HCT116 (cell line): Measurements from ENCODE around the gene CACNA1C. TPM values are rescaled to one million over a fixed set of nuclear protein-coding genes. Genes with fewer than 3 reads are reported as not detected.

Experiments
- ATAC-seq: fragments of 200-7000 bp; cut with Tn5 transposase; 2 replicates; pipeline ENCODE4 v1.9.1; 2020; ENCODE audit warnings: mild to moderate bottlenecking, moderate library complexity
- BruUV-seq: library from RNA; stranded (reverse); fragments of 400-500 nt; replicated peaks from 2 replicates; lab custom pipeline; 2021; lab: Mats Ljungman, UMichigan
- CTCF ChIA-PET: fragments of 300-600 bp; sonication (Branson Sonifier 250); formaldehyde crosslinking; loops from one replicate; lab custom pipeline; 2021; ENCODE audit warnings: antibody characterized with exemption; lab: Charles Lee
- POLR2A ChIA-PET: fragments of 300-600, 350-600 bp; sonication (Branson Sonifier 250); formaldehyde crosslinking; loops from one replicate; lab custom pipeline; 2021; ENCODE audit warnings: antibody characterized with exemption; lab: Charles Lee
- RAD21 ChIA-PET, 2 experiments: fragments of 300-600 bp; sonication (Branson Sonifier 250); formaldehyde crosslinking; loops; one replicate each; lab custom pipeline; 2023; ENCODE audit warnings: low total read pairs in 2 of 2; ENCODE audit not compliant: uncharacterized antibody in 2 of 2, unreplicated experiment in 2 of 2, low non-redundant PET in 1 of 2; lab: Charles Lee
- DNase-seq: peaks from one replicate; pipeline ENCODE4 v3.0.0-alpha.2; 2010; ENCODE audit warnings: low read depth, low spot score
- H2AFZ ChIP-seq: fragments of 200-600 bp; shearing (Covaris generic), sonication (generic); 2 replicates; pipeline ENCODE4 v1.6.1; 2017; ENCODE audit warnings: low read depth, mixed run types, mixed read lengths, antibody characterized with exemption, low read length; ENCODE audit not compliant: poor library complexity, severe bottlenecking
- H3K27ac ChIP-seq: 2 replicates; pipeline ENCODE4 v1.5.1; 2012; ENCODE audit warnings: low read depth, low read length
- H3K27me3 ChIP-seq: fragments of 200-600 bp; sonication (generic); 2 replicates; pipeline ENCODE4 v1.6.1; 2016; ENCODE audit warnings: mixed run types, low read length, mixed read lengths; ENCODE audit not compliant: insufficient read depth
- H3K36me3 ChIP-seq, 2 experiments: fragments of 200-500 bp in 1 of 2; fragments of 200-600 bp in 1 of 2; sonication (Bioruptor generic) in 1 of 2; sonication (generic) in 1 of 2; 2 replicates each; pipeline versions ENCODE4 v1.5.1 to v1.6.1; 2014 to 2016; ENCODE audit warnings: low read length in 2 of 2, inconsistent platforms in 1 of 2, mixed read lengths in 1 of 2, mixed run types in 1 of 2; ENCODE audit not compliant: insufficient read depth in 2 of 2, control insufficient read depth in 1 of 2
- H3K4me1 ChIP-seq, 2 experiments: fragments of 200-600 bp in 1 of 2; sonication (generic) in 1 of 2; 2 replicates each; pipeline versions ENCODE4 v1.5.1 to v1.6.1; 2012 to 2017; ENCODE audit warnings: low read length in 2 of 2, inconsistent platforms in 1 of 2, mild to moderate bottlenecking in 1 of 2, mixed read lengths in 1 of 2, mixed run types in 1 of 2, moderate library complexity in 1 of 2; ENCODE audit not compliant: insufficient read depth in 2 of 2, control insufficient read depth in 1 of 2
- H3K4me2 ChIP-seq: fragments of 200-600 bp; sonication (generic); 2 replicates; pipeline ENCODE4 v1.6.1; 2017; ENCODE audit warnings: mixed run types, low read length, mixed read lengths
- H3K4me3 ChIP-seq, 2 experiments: fragments of 200-600 bp in 1 of 2; sonication (generic) in 1 of 2; replicated peaks in 1 of 2; 2 replicates each; pipeline ENCODE4 v1.5.1; 2011 to 2016; ENCODE audit warnings: low read length in 2 of 2, control low read depth in 1 of 2, low read depth in 1 of 2, mild to moderate bottlenecking in 1 of 2, mixed read lengths in 1 of 2, mixed run types in 1 of 2
- H3K79me2 ChIP-seq: fragments of 200-600 bp; sonication (generic); 2 replicates; pipeline ENCODE4 v1.6.1; 2017; ENCODE audit warnings: mild to moderate bottlenecking, mixed run types, low read length, moderate library complexity, mixed read lengths; ENCODE audit not compliant: insufficient read depth
- H3K9ac ChIP-seq: fragments of 200-600 bp; sonication (generic); 2 replicates; pipeline ENCODE4 v1.6.1; 2016; ENCODE audit warnings: low read length, mixed read lengths
- H3K9me2 ChIP-seq: fragments of 200-600 bp; sonication (generic), shearing (Covaris generic); 2 replicates; pipeline ENCODE4 v1.6.1; 2017; ENCODE audit warnings: mixed run types, mild to moderate bottlenecking, moderate library complexity; ENCODE audit not compliant: insufficient read depth
- H3K9me3 ChIP-seq, 2 experiments: fragments of 200-500 bp in 1 of 2; fragments of 200-600 bp in 1 of 2; sonication (Bioruptor generic) in 1 of 2; sonication (generic) in 1 of 2; 2 replicates each; pipeline ENCODE4 v1.6.1; 2014 to 2017; ENCODE audit warnings: low read length in 2 of 2, mixed read lengths in 2 of 2, inconsistent platforms in 1 of 2, low read depth in 1 of 2, mild to moderate bottlenecking in 1 of 2, mixed run types in 1 of 2, moderate library complexity in 1 of 2; ENCODE audit not compliant: control insufficient read depth in 1 of 2, insufficient read depth in 1 of 2
- H4K20me1 ChIP-seq: fragments of 200-600 bp; sonication (generic), shearing (Covaris generic); 2 replicates; pipeline ENCODE4 v1.6.1; 2017; ENCODE audit warnings: mixed run types, mild to moderate bottlenecking, moderate library complexity; ENCODE audit not compliant: insufficient read depth
- EGR1 ChIP-seq: IDR thresholded peaks from 2 replicates; pipeline ENCODE4 v1.6.1; 2012; ENCODE audit warnings: low read depth
- ELF1 ChIP-seq: IDR thresholded peaks from 2 replicates; pipeline ENCODE4 v1.6.1; 2012; ENCODE audit warnings: low read depth, borderline replicate concordance
- EZH2 ChIP-seq: fragments of 200-600 bp; sonication (generic); IDR thresholded peaks from 2 replicates; pipeline ENCODE4 v1.6.1; 2017; ENCODE audit warnings: antibody characterized with exemption, mixed run types
- FOSL1 ChIP-seq: IDR thresholded peaks from 2 replicates; pipeline ENCODE4 v1.6.1; 2012; ENCODE audit warnings: low read depth
- POLR2A ChIP-seq: IDR thresholded peaks from 2 replicates; pipeline ENCODE4 v1.7.0; 2011; ENCODE audit warnings: borderline replicate concordance; ENCODE audit not compliant: insufficient read depth, insufficient read length; ENCODE audit errors: extremely low read depth
- POLR2AphosphoS5 ChIP-seq: IDR thresholded peaks from 2 replicates; pipeline ENCODE4 v1.6.1; 2011; ENCODE audit warnings: mild to moderate bottlenecking, low read depth, low read length, moderate library complexity
- RAD21 ChIP-seq: IDR thresholded peaks from 2 replicates; pipeline ENCODE4 v1.6.1; 2012; ENCODE audit warnings: low read depth, mild to moderate bottlenecking
- REST ChIP-seq: IDR thresholded peaks from 2 replicates; pipeline ENCODE4 v1.6.1; 2012; ENCODE audit warnings: low read depth
- TCF7L2 ChIP-seq: IDR thresholded peaks from 2 replicates; pipeline ENCODE4 v1.7.0; 2011; ENCODE audit warnings: borderline replicate concordance, inconsistent platforms; ENCODE audit not compliant: insufficient read depth, insufficient read length; ENCODE audit errors: extremely low read depth
- ZBTB33 ChIP-seq: IDR thresholded peaks from 2 replicates; pipeline ENCODE4 v1.6.1; 2011; ENCODE audit warnings: mild to moderate bottlenecking, low read length, moderate library complexity; ENCODE audit not compliant: insufficient replicate concordance; ENCODE audit errors: extremely low read depth
- intact Hi-C: fragments of 100-400 bp; cut with micrococcal nuclease; formaldehyde crosslinking; loops from 2 replicates; pipeline ENCODE4 v1.10.0; 2022
- total RNA-seq: library from RNA; stranded (reverse); gene quantifications from one replicate; pipeline ENCODE4 v1.2.1, GENCODE V29; 2021; ENCODE audit not compliant: unreplicated experiment
- TF ChIP-seq, protein P1 (sequence below), 3 experiments: fragments of 200-600 bp in 1 of 3; sonication (generic) in 1 of 3; IDR thresholded peaks in 2 of 3; conservative IDR thresholded peaks in 1 of 3; 2 replicates each; pipeline ENCODE4 v1.5.1; 2012 to 2017; ENCODE audit warnings: low read depth in 2 of 3, low read length in 2 of 3, antibody characterized with exemption in 1 of 3, borderline replicate concordance in 1 of 3, control low read depth in 1 of 3, mild to moderate bottlenecking in 1 of 3, mixed read lengths in 1 of 3, mixed run types in 1 of 3, moderate library complexity in 1 of 3; ENCODE audit not compliant: insufficient read depth in 1 of 3

Gene CACNA1C
- total RNA-seq, 1 experiment from 2014 or later: 0.05 TPM

GRCh38 chr12:2531371-2531770 lies 478.6 kb downstream of the CACNA1C start:
- POLR2A ChIA-PET: no interaction called here
- RAD21 ChIA-PET: no interaction called here
- no peaks in the 10 kb centered on the region for H3K79me2 ChIP-seq
- DNase-seq (no peak), ATAC-seq (no peak)
- no peak overlapping the region for H3K9ac ChIP-seq
- peaks cover 2% of the 10 kb centered on the region; the same call in 1 of the 2 replicates for H3K27me3 ChIP-seq
- no peaks in the 10 kb centered on the region for H3K9me3 ChIP-seq
- no peak overlapping the region for H2AFZ ChIP-seq
- H4K20me1 ChIP-seq: no peaks in the 10 kb centered on the region
- no TSS peak for BruUV-seq
- CTCF ChIA-PET: no interaction called here
- no peak overlapping the region for H3K4me2 ChIP-seq
- intact Hi-C loops: no loop called here
- no peak overlapping the region for H3K27ac ChIP-seq
- no peak overlapping the region for H3K4me3 ChIP-seq
- no peaks in the 10 kb centered on the region for H3K9me2 ChIP-seq
- H3K4me1 ChIP-seq: no peaks in the 10 kb centered on the region
- TF ChIP-seq, protein P1, sequence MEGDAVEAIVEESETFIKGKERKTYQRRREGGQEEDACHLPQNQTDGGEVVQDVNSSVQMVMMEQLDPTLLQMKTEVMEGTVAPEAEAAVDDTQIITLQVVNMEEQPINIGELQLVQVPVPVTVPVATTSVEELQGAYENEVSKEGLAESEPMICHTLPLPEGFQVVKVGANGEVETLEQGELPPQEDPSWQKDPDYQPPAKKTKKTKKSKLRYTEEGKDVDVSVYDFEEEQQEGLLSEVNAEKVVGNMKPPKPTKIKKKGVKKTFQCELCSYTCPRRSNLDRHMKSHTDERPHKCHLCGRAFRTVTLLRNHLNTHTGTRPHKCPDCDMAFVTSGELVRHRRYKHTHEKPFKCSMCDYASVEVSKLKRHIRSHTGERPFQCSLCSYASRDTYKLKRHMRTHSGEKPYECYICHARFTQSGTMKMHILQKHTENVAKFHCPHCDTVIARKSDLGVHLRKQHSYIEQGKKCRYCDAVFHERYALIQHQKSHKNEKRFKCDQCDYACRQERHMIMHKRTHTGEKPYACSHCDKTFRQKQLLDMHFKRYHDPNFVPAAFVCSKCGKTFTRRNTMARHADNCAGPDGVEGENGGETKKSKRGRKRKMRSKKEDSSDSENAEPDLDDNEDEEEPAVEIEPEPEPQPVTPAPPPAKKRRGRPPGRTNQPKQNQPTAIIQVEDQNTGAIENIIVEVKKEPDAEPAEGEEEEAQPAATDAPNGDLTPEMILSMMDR (IDR thresholded peaks at IDR 0.05 in 2 of 3, conservative IDR thresholded peaks at IDR 0.05 in 1 of 3; ENCODE audit: borderline replicate concordance in 1 of 3, insufficient read depth in 1 of 3, low read depth in 2 of 3, low read length in 2 of 3): no peak
- TF ChIP-seq REST (no peak), TCF7L2 (no peak), EZH2 (no peak), EGR1 (no peak), RAD21 (no peak), POLR2A (no peak), ZBTB33 (no peak), ELF1 (no peak), FOSL1 (no peak), POLR2AphosphoS5 (no peak)
- no peaks in the 10 kb centered on the region for H3K36me3 ChIP-seq
